HCT116 (cell line): ENCODE data around the gene FBXL7. TPM values are rescaled to one million over a fixed set of nuclear protein-coding genes. Genes with fewer than 3 reads are reported as not detected.

Experiments
- ATAC-seq: fragments of 200-7000 bp; cut with Tn5 transposase; 2 replicates; pipeline ENCODE4 v1.9.1; 2020; ENCODE audit warnings: mild to moderate bottlenecking, moderate library complexity
- BruUV-seq: library from RNA; stranded (reverse); fragments of 400-500 nt; replicated peaks from 2 replicates; lab custom pipeline; 2021; lab: Mats Ljungman, UMichigan
- CTCF ChIA-PET: fragments of 300-600 bp; sonication (Branson Sonifier 250); formaldehyde crosslinking; loops from one replicate; lab custom pipeline; 2021; ENCODE audit warnings: antibody characterized with exemption; lab: Charles Lee
- POLR2A ChIA-PET: fragments of 300-600, 350-600 bp; sonication (Branson Sonifier 250); formaldehyde crosslinking; loops from one replicate; lab custom pipeline; 2021; ENCODE audit warnings: antibody characterized with exemption; lab: Charles Lee
- RAD21 ChIA-PET, 2 experiments: fragments of 300-600 bp; sonication (Branson Sonifier 250); formaldehyde crosslinking; loops; one replicate each; lab custom pipeline; 2023; ENCODE audit warnings: low total read pairs in 2 of 2; ENCODE audit not compliant: uncharacterized antibody in 2 of 2, unreplicated experiment in 2 of 2, low non-redundant PET in 1 of 2; lab: Charles Lee
- DNase-seq: peaks from one replicate; pipeline ENCODE4 v3.0.0-alpha.2; 2010; ENCODE audit warnings: low read depth, low spot score
- H2AFZ ChIP-seq: fragments of 200-600 bp; shearing (Covaris generic), sonication (generic); 2 replicates; pipeline ENCODE4 v1.6.1; 2017; ENCODE audit warnings: low read depth, mixed run types, mixed read lengths, antibody characterized with exemption, low read length; ENCODE audit not compliant: poor library complexity, severe bottlenecking
- H3K27ac ChIP-seq: 2 replicates; pipeline ENCODE4 v1.5.1; 2012; ENCODE audit warnings: low read depth, low read length
- H3K27me3 ChIP-seq: fragments of 200-600 bp; sonication (generic); 2 replicates; pipeline ENCODE4 v1.6.1; 2016; ENCODE audit warnings: mixed run types, low read length, mixed read lengths; ENCODE audit not compliant: insufficient read depth
- H3K36me3 ChIP-seq, 2 experiments: fragments of 200-500 bp in 1 of 2; fragments of 200-600 bp in 1 of 2; sonication (Bioruptor generic) in 1 of 2; sonication (generic) in 1 of 2; 2 replicates each; pipeline versions ENCODE4 v1.5.1 to v1.6.1; 2014 to 2016; ENCODE audit warnings: low read length in 2 of 2, inconsistent platforms in 1 of 2, mixed read lengths in 1 of 2, mixed run types in 1 of 2; ENCODE audit not compliant: insufficient read depth in 2 of 2, control insufficient read depth in 1 of 2
- H3K4me1 ChIP-seq, 2 experiments: fragments of 200-600 bp in 1 of 2; sonication (generic) in 1 of 2; 2 replicates each; pipeline versions ENCODE4 v1.5.1 to v1.6.1; 2012 to 2017; ENCODE audit warnings: low read length in 2 of 2, inconsistent platforms in 1 of 2, mild to moderate bottlenecking in 1 of 2, mixed read lengths in 1 of 2, mixed run types in 1 of 2, moderate library complexity in 1 of 2; ENCODE audit not compliant: insufficient read depth in 2 of 2, control insufficient read depth in 1 of 2
- H3K4me2 ChIP-seq: fragments of 200-600 bp; sonication (generic); 2 replicates; pipeline ENCODE4 v1.6.1; 2017; ENCODE audit warnings: mixed run types, low read length, mixed read lengths
- H3K4me3 ChIP-seq, 2 experiments: fragments of 200-600 bp in 1 of 2; sonication (generic) in 1 of 2; replicated peaks in 1 of 2; 2 replicates each; pipeline ENCODE4 v1.5.1; 2011 to 2016; ENCODE audit warnings: low read length in 2 of 2, control low read depth in 1 of 2, low read depth in 1 of 2, mild to moderate bottlenecking in 1 of 2, mixed read lengths in 1 of 2, mixed run types in 1 of 2
- H3K79me2 ChIP-seq: fragments of 200-600 bp; sonication (generic); 2 replicates; pipeline ENCODE4 v1.6.1; 2017; ENCODE audit warnings: mild to moderate bottlenecking, mixed run types, low read length, moderate library complexity, mixed read lengths; ENCODE audit not compliant: insufficient read depth
- H3K9ac ChIP-seq: fragments of 200-600 bp; sonication (generic); 2 replicates; pipeline ENCODE4 v1.6.1; 2016; ENCODE audit warnings: low read length, mixed read lengths
- H3K9me2 ChIP-seq: fragments of 200-600 bp; sonication (generic), shearing (Covaris generic); 2 replicates; pipeline ENCODE4 v1.6.1; 2017; ENCODE audit warnings: mixed run types, mild to moderate bottlenecking, moderate library complexity; ENCODE audit not compliant: insufficient read depth
- H3K9me3 ChIP-seq, 2 experiments: fragments of 200-500 bp in 1 of 2; fragments of 200-600 bp in 1 of 2; sonication (Bioruptor generic) in 1 of 2; sonication (generic) in 1 of 2; 2 replicates each; pipeline ENCODE4 v1.6.1; 2014 to 2017; ENCODE audit warnings: low read length in 2 of 2, mixed read lengths in 2 of 2, inconsistent platforms in 1 of 2, low read depth in 1 of 2, mild to moderate bottlenecking in 1 of 2, mixed run types in 1 of 2, moderate library complexity in 1 of 2; ENCODE audit not compliant: control insufficient read depth in 1 of 2, insufficient read depth in 1 of 2
- H4K20me1 ChIP-seq: fragments of 200-600 bp; sonication (generic), shearing (Covaris generic); 2 replicates; pipeline ENCODE4 v1.6.1; 2017; ENCODE audit warnings: mixed run types, mild to moderate bottlenecking, moderate library complexity; ENCODE audit not compliant: insufficient read depth
- ATF3 ChIP-seq: IDR thresholded peaks from 2 replicates; pipeline ENCODE4 v1.6.1; 2012
- CBX3 ChIP-seq: IDR thresholded peaks from 2 replicates; pipeline ENCODE4 v1.6.1; 2012; ENCODE audit warnings: low read depth
- CEBPB ChIP-seq: IDR thresholded peaks from 2 replicates; pipeline ENCODE4 v1.6.1; 2012; ENCODE audit warnings: low read depth
- CTCF ChIP-seq, 3 experiments: fragments of 200-600 bp in 1 of 3; sonication (generic) in 1 of 3; IDR thresholded peaks in 2 of 3; conservative IDR thresholded peaks in 1 of 3; 2 replicates each; pipeline ENCODE4 v1.5.1; 2012 to 2017; ENCODE audit warnings: low read depth in 2 of 3, low read length in 2 of 3, antibody characterized with exemption in 1 of 3, borderline replicate concordance in 1 of 3, control low read depth in 1 of 3, mild to moderate bottlenecking in 1 of 3, mixed read lengths in 1 of 3, mixed run types in 1 of 3, moderate library complexity in 1 of 3; ENCODE audit not compliant: insufficient read depth in 1 of 3
- EGR1 ChIP-seq: IDR thresholded peaks from 2 replicates; pipeline ENCODE4 v1.6.1; 2012; ENCODE audit warnings: low read depth
- EZH2phosphoT487 ChIP-seq: fragments of 200-600 bp; IDR thresholded peaks from 2 replicates; pipeline ENCODE4 v1.6.1; 2018; ENCODE audit warnings: antibody characterized with exemption, borderline replicate concordance
- FOSL1 ChIP-seq: IDR thresholded peaks from 2 replicates; pipeline ENCODE4 v1.6.1; 2012; ENCODE audit warnings: low read depth
- JUND ChIP-seq: IDR thresholded peaks from 2 replicates; pipeline ENCODE4 v1.6.1; 2012
- MAX ChIP-seq: IDR thresholded peaks from 2 replicates; pipeline ENCODE4 v1.6.1; 2012
- RAD21 ChIP-seq: IDR thresholded peaks from 2 replicates; pipeline ENCODE4 v1.6.1; 2012; ENCODE audit warnings: low read depth, mild to moderate bottlenecking
- SRF ChIP-seq: IDR thresholded peaks from 2 replicates; pipeline ENCODE4 v1.6.1; 2012; ENCODE audit warnings: low read depth
- ZBTB33 ChIP-seq: IDR thresholded peaks from 2 replicates; pipeline ENCODE4 v1.6.1; 2011; ENCODE audit warnings: mild to moderate bottlenecking, low read length, moderate library complexity; ENCODE audit not compliant: insufficient replicate concordance; ENCODE audit errors: extremely low read depth
- ZFX ChIP-seq: fragments of 450-650 bp; IDR thresholded peaks from 2 replicates; pipeline ENCODE4 v1.6.1; 2017
- ZNF274 ChIP-seq: fragments of 200-500 bp; sonication (Bioruptor generic); IDR thresholded peaks from 2 replicates; pipeline ENCODE4 v1.6.1; 2014; ENCODE audit warnings: mild to moderate bottlenecking, low read depth, low read length, inconsistent platforms
- intact Hi-C: fragments of 100-400 bp; cut with micrococcal nuclease; formaldehyde crosslinking; loops from 2 replicates; pipeline ENCODE4 v1.10.0; 2022
- total RNA-seq: library from RNA; stranded (reverse); gene quantifications from one replicate; pipeline ENCODE4 v1.2.1, GENCODE V29; 2021; ENCODE audit not compliant: unreplicated experiment

The FBXL7 gene
- total RNA-seq, 1 experiment from 2014 or later = 0.05 TPM

- H3K4me3 ChIP-seq = no peak overlapping the region
- BruUV-seq = no TSS peak
- DNase-seq = no peak
- H3K27me3 ChIP-seq = no peaks in the 10 kb centered on the region
- intact Hi-C loops = no loop called here
- H2AFZ ChIP-seq = no peak overlapping the region
- no peak for ATAC-seq
- no peak for TF ChIP-seq ZBTB33
- TF ChIP-seq CTCF (IDR thresholded peaks at IDR 0.05 in 2 of 3, conservative IDR thresholded peaks at IDR 0.05 in 1 of 3; ENCODE audit: borderline replicate concordance in 1 of 3, insufficient read depth in 1 of 3, low read depth in 2 of 3, low read length in 2 of 3) = no peak
- no peak for TF ChIP-seq EGR1
- TF ChIP-seq FOSL1 = no peak
- no peaks in the 10 kb centered on the region for H4K20me1 ChIP-seq
- H3K4me2 ChIP-seq = no peak overlapping the region
- no peaks in the 10 kb centered on the region for H3K4me1 ChIP-seq
- no peaks in the 10 kb centered on the region for H3K79me2 ChIP-seq
- no peak overlapping the region for H3K27ac ChIP-seq
- H3K9me2 ChIP-seq = no peaks in the 10 kb centered on the region
- CTCF ChIA-PET = no interaction called here
- peaks cover 9 to 13% of the 10 kb centered on the region in 2 experiments; a peak in 2 of 4 replicates for H3K9me3 ChIP-seq
- H3K9ac ChIP-seq = no peak overlapping the region
- RAD21 ChIA-PET = no interaction called here
- POLR2A ChIA-PET = no interaction called here
- H3K36me3 ChIP-seq = no peaks in the 10 kb centered on the region
Observed at GRCh38 chr5:15637345-15637744, 137.4 kb downstream of the FBXL7 start.

- Histone ChIP-seq H3K4me3 (no peak overlapping the region), H3K79me2 (no peaks in the 10 kb centered on the region), H3K27me3 (no peaks in the 10 kb centered on the region), H4K20me1 (no peaks in the 10 kb centered on the region), H3K9ac (no peak overlapping the region), H3K4me1 (no peaks in the 10 kb centered on the region), H3K9me2 (no peaks in the 10 kb centered on the region), H3K36me3 (no peaks in the 10 kb centered on the region), H3K9me3 (peaks cover 9 to 15% of the 10 kb centered on the region in 2 experiments; a peak in 2 of 4 replicates), H3K27ac (no peak overlapping the region), H3K4me2 (no peak overlapping the region), H2AFZ (no peak overlapping the region)
- ChIA-PET RAD21 (no interaction called here), CTCF (no interaction called here), POLR2A (no interaction called here)
- intact Hi-C loops = no loop called here
- DNase-seq = no peak
- BruUV-seq = no TSS peak
- ATAC-seq = no peak
- TF ChIP-seq ZNF274 = no peak
- TF ChIP-seq CTCF (IDR thresholded peaks at IDR 0.05 in 2 of 3, conservative IDR thresholded peaks at IDR 0.05 in 1 of 3; ENCODE audit: borderline replicate concordance in 1 of 3, insufficient read depth in 1 of 3, low read depth in 2 of 3, low read length in 2 of 3) = no peak
- TF ChIP-seq SRF = no peak
- no peak for TF ChIP-seq RAD21
- no peak for TF ChIP-seq JUND
- no peak for TF ChIP-seq MAX
- TF ChIP-seq ATF3 = no peak
- TF ChIP-seq EZH2phosphoT487 = no peak
- no peak for TF ChIP-seq ZFX
- no peak for TF ChIP-seq CBX3
- no peak for TF ChIP-seq CEBPB
Observed at GRCh38 chr5:15637886-15638285, 137.9 kb downstream of the FBXL7 start.
